Central memory CD8-positive, alpha-beta T cell (primary cell): ENCODE results near the gene WASHC4.
A peak's percentile ranks its signal among the peaks of the same experiment; 100 is the strongest.

Experiments used
- ATAC-seq: fragments of 150-1000 bp; cut with Tn5 transposase; replicated peaks from 2 replicates; pipeline ENCODE4 v1.10.0; 2022; ENCODE audit warnings: mild to moderate bottlenecking, moderate FRiP score, moderate number of reproducible peaks; ENCODE audit not compliant: poor library complexity, severe bottlenecking; ENCODE audit errors: extremely low read depth
- DNase-seq, 2 donors: peaks; one replicate each; pipeline ENCODE4 v3.0.0; 2021; ENCODE audit warnings: low spot score in 2 of 2
- H3K27ac Mint-ChIP-seq: one replicate; pipeline ENCODE4 v1.8.0; 2022; ENCODE audit warnings: low read depth, mild to moderate bottlenecking, moderate library complexity, mixed read lengths
- H3K27me3 Mint-ChIP-seq: one replicate; pipeline ENCODE4 v1.8.0; 2022; ENCODE audit warnings: mixed read lengths
- H3K36me3 Mint-ChIP-seq: one replicate; pipeline ENCODE4 v1.8.0; 2022; ENCODE audit warnings: mild to moderate bottlenecking, moderate library complexity, mixed read lengths; ENCODE audit not compliant: insufficient read depth
- H3K4me1 Mint-ChIP-seq: one replicate; pipeline ENCODE4 v1.8.0; 2022; ENCODE audit warnings: mixed read lengths
- H3K4me3 Mint-ChIP-seq: one replicate; pipeline ENCODE4 v1.8.0; 2022; ENCODE audit warnings: mild to moderate bottlenecking, moderate library complexity, mixed read lengths
- H3K9me3 Mint-ChIP-seq: one replicate; pipeline ENCODE4 v1.8.0; 2022; ENCODE audit warnings: mixed read lengths

Gene WASHC4

DNA sequence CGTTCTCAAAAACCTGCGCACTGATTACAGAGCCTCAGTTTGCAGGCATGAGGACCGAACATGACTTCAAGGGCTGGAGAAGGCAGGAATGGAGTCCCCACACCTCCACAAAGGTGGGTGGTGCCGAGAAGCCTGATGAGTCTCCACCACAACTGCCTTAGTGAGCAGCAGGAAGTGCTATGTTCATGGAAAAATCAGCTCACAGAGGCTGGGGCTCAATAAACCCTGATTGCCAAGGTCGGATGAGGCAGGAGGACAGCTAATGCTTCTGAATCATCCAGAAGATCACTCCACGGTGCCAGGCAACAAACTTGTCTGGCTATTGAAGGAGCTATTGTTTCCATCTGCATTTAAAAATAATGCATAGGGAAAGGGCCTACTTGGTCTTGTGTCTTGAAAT is 97.4 kb downstream of the WASHC4 start:
- Mint-ChIP-seq H3K4me1 (no peaks in the 10 kb centered on the region), H3K27me3 (no peaks in the 10 kb centered on the region), H3K27ac (no peak overlapping the region), H3K4me3 (no peak overlapping the region), H3K36me3 (peaks cover 41% of the 10 kb centered on the region), H3K9me3 (no peaks in the 10 kb centered on the region)
- ATAC-seq (no peak), DNase-seq (no peak)

DNA sequence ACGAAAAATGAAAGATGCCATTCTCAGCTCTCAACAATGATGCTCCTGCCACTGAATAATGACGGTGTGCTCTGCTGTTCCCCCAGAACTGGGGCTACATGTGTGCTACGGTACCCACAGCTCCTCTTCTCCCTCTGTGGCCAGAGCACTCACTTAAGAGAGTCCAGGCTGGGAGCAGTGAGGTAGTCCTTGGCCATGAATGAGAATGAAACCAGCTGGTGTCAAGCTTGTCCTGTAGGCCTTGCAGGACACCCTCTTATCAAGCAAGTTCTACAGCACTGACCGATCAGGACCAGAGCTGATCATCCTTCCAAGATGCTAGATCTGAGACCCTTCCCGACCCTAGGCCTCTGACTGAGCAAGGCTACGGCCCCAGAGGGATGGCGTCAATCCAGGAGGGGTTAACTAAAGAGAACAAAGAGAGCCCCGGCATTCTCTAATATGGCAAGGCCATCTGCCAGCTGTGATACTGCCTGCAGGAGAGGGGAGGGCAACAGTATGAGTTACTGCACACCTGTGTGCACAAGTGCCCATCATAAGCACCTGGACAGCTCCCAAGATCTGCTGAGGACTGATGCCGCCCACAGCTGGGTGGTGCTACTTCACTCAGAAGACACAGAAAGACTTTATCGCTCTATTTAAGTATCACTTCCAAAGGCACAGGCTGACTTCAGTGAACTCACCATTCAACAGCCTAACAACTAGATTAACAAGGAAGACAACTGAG is 98.0 kb downstream of the WASHC4 start:
- DNase-seq: no peak
- no peak overlapping the region for H3K4me3 Mint-ChIP-seq
- no peak overlapping the region for H3K27ac Mint-ChIP-seq
- H3K36me3 Mint-ChIP-seq: peaks cover 41% of the 10 kb centered on the region
- H3K27me3 Mint-ChIP-seq: no peaks in the 10 kb centered on the region
- no peaks in the 10 kb centered on the region for H3K9me3 Mint-ChIP-seq
- H3K4me1 Mint-ChIP-seq: no peaks in the 10 kb centered on the region
- no peak for ATAC-seq

DNA sequence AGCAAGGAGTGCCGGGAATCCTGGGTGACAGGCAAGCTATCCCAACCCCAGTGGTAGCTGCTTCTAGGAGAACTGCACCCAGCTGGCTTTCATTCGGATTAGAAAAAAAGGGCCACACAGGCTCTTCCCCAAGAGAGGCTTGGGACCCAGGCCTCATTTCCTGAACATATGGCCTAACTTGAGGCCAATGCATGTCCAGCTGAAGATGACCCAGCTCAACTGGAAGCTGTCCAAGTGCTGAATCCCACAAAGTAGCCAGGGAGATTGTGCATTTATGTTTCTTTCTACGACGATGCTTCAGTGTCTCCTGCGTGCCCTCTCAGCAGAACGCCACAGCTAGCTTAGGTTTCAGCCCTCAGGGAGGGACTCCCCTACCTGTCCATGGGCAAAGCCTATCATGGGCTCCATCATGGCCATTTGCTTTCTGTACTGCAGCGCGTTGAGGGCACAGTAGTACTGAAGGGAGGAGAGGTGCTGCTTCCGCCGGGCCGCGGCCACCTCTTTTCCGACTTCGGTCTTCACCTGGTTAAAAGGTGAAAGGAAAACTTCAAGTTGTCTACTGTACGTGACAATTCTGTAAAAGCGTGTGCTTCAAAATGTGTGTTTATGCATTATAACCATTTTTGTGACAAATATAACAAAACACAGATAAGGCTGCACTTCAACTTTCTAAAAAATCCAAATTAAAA is 99.3 kb downstream of the WASHC4 start:
- peaks cover 41% of the 10 kb centered on the region for H3K36me3 Mint-ChIP-seq
- no peaks in the 10 kb centered on the region for H3K27me3 Mint-ChIP-seq
- DNase-seq: no peak

DNA sequence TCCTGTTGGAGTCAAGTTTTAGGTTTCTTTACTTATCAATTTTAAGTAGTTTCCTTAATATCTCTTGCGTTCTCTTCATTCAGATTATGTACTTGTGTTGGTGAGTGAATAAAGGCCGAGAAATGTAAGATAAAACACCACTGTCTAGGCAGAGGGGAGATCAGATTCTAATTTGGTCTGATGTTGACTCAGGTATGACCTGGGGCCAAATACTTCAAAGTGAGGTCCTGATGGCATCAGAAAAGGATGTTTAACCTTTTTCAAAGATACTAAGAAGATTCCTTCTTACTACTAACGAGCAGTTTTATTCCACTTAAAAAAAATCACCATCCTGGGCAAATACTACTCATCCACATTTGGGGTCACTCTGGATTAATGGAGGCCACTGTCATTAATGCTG is 101.6 kb downstream of the WASHC4 start:
- Mint-ChIP-seq H3K27me3 (no peaks in the 10 kb centered on the region), H3K36me3 (peaks cover 46% of the 10 kb centered on the region), H3K4me1 (no peaks in the 10 kb centered on the region), H3K4me3 (no peak overlapping the region), H3K9me3 (no peaks in the 10 kb centered on the region), H3K27ac (peak overlapping the region; percentile 22)
- ATAC-seq: no peak
- no peak for DNase-seq

More for the DNA sequence above, 99.3 kb downstream of the WASHC4 start:
- ATAC-seq: no peak
- no peaks in the 10 kb centered on the region for H3K9me3 Mint-ChIP-seq
- no peak overlapping the region for H3K4me3 Mint-ChIP-seq
- no peak overlapping the region for H3K27ac Mint-ChIP-seq
- no peaks in the 10 kb centered on the region for H3K4me1 Mint-ChIP-seq

DNA sequence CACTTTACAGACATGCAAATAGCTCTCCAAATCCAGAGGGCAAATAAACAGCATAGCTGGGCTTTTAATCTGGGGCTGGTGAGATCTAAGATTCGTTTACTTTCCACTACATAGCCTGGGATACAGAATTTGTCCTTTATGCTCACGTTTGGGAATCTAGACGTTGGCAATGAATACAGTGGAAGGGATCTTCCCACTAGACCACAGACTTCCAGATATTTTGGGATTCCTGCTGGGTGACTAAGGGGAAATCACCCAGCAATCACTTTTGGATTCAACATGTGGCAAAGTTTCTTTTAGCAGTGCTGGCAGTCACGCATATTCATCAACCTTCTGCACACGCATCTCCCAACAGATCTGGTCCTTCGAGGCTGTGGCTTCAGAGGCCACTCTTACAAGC is 104.9 kb downstream of the WASHC4 start:
- Mint-ChIP-seq H3K36me3 (peaks cover 43% of the 10 kb centered on the region), H3K27ac (no peak overlapping the region), H3K4me1 (no peaks in the 10 kb centered on the region), H3K4me3 (no peak overlapping the region), H3K9me3 (no peaks in the 10 kb centered on the region), H3K27me3 (no peaks in the 10 kb centered on the region)
- DNase-seq (no peak), ATAC-seq (no peak)

DNA sequence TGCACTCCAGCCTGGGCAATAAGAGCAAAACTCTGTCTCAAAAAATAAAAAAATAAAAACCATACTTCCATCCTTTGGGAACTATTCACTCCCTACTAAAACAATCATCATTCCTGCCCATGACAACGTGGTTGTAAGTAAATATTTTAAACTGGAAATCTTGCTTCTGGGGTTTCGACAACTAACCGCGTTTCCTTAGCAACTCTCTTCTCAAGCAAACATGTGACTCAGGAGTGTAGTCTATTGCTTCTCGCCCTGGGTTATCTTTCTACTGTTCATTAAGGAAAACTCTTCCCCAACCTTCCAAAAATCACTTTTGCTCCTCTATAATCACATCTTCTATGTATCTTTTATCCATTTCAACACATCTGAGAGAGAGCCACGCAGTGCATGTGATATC is 106.6 kb downstream of the WASHC4 start:
- Mint-ChIP-seq H3K36me3 (peaks cover 40% of the 10 kb centered on the region), H3K27ac (no peak overlapping the region), H3K9me3 (no peaks in the 10 kb centered on the region), H3K4me1 (no peaks in the 10 kb centered on the region), H3K27me3 (no peaks in the 10 kb centered on the region), H3K4me3 (no peak overlapping the region)
- ATAC-seq (no peak), DNase-seq (no peak)

DNA sequence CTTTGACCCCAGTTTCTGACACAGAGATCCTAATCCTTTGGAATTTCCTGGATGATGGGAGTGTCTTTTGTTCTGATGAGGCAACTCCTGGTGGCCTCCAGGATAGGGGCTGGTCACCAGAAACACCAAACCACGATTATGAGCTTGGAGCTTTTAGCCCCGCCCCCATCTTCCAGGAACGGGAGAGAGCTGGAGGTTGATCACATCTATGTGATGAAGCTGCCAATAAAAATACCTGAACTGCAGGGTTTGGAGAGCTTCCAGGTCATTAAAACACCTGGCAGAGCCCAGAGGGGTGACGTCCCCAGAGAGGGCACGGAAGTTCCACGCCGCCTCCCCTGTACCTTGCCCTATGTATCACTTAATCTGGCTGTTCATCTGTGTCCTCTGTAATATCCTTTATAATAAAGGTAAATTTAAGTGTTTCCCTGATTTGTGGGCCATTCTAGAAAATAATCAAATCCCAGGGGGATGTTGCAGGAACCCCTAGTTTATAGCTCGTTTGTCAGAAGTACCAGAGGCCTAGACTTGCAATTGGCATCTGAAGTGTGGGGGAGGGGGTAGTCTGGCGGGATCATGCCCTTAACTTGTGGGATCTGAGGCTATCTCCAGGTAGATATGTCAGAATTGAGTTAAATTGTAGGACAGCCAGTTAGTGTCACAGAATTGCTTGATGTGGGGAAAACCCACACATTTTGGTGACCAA is 107.3 kb downstream of the WASHC4 start:
- Mint-ChIP-seq H3K9me3 (no peaks in the 10 kb centered on the region), H3K4me1 (peaks cover 5% of the 10 kb centered on the region), H3K27ac (no peak overlapping the region), H3K36me3 (peaks cover 43% of the 10 kb centered on the region), H3K4me3 (no peak overlapping the region), H3K27me3 (no peaks in the 10 kb centered on the region)
- ATAC-seq: no peak
- no peak for DNase-seq

DNA sequence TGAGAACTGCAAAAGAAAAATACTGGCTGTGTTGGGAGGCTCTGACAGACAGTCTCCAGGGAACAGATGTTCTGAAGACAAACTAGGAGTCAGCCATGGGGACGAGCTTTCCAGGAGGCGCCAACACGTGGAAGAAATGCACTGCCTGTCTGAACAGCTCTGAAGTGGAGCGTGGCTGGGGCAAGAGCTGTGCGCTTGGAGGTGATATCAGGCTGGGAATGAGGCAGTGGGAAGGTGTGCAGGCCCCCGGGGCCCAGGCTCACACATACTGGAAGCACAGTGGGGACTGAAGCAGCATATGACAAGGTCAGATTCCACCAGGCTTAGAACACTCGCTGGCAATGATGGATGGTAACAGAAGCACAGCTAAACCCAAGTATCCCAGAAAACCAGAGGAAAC is 110.9 kb downstream of the WASHC4 start:
- Mint-ChIP-seq H3K27ac (no peak overlapping the region), H3K27me3 (no peaks in the 10 kb centered on the region), H3K4me3 (no peak overlapping the region), H3K9me3 (no peaks in the 10 kb centered on the region), H3K4me1 (peaks cover 32% of the 10 kb centered on the region), H3K36me3 (peaks cover 40% of the 10 kb centered on the region)
- DNase-seq (no peak), ATAC-seq (no peak)
